Lung (tissue), 12 donors: ENCODE measurements around the gene ANKRD61. TPM values are rescaled to one million over a fixed set of nuclear protein-coding genes. Genes with fewer than 3 reads are reported as not detected.
"Not testable (repeated sequence)": the region's sequence is repeated elsewhere in the genome, so short reads cannot be mapped to it uniquely, and the experiment has no call there.

Source experiments
- ATAC-seq: fragments of 200-7000 bp; cut with Tn5 transposase; one replicate; pipeline ENCODE4 v1.9.1; 2020; ENCODE audit warnings: moderate number of reproducible peaks; ENCODE audit not compliant: insufficient read depth, low FRiP score
- DNase-seq, 3 donors: peaks; one replicate each; pipeline ENCODE4 v3.0.0-alpha.2; 2013 to 2017
- H3K27ac ChIP-seq, 2 donors: one replicate each; pipeline ENCODE4 v1.5.1; 2013; ENCODE audit warnings: mild to moderate bottlenecking in 2 of 2, moderate library complexity in 2 of 2, control low read depth in 1 of 2, inconsistent platforms in 1 of 2, low read depth in 1 of 2, low read length in 1 of 2
- H3K27me3 ChIP-seq, 3 donors: one replicate each; pipeline ENCODE4 v1.5.1; 2013; ENCODE audit warnings: low read length in 2 of 3; ENCODE audit not compliant: control insufficient read depth in 3 of 3, insufficient read depth in 3 of 3
- H3K36me3 ChIP-seq, 4 donors: one replicate each; pipeline ENCODE4 v1.5.1; 2013; ENCODE audit warnings: low read length in 4 of 4, mild to moderate bottlenecking in 1 of 4, moderate library complexity in 1 of 4; ENCODE audit not compliant: control insufficient read depth in 4 of 4, insufficient read depth in 4 of 4
- H3K4me1 ChIP-seq, 5 donors: one replicate each; pipeline ENCODE4 v1.5.1; 2013; ENCODE audit warnings: low read length in 5 of 5, mild to moderate bottlenecking in 2 of 5, moderate library complexity in 1 of 5; ENCODE audit not compliant: control insufficient read depth in 5 of 5, insufficient read depth in 5 of 5
- H3K4me3 ChIP-seq: one replicate; pipeline ENCODE4 v1.5.1; 2013; ENCODE audit warnings: mild to moderate bottlenecking, control low read depth, moderate library complexity
- H3K9ac ChIP-seq, 2 donors: one replicate each; pipeline ENCODE4 v1.5.1; 2013; ENCODE audit warnings: low read length in 2 of 2, control low read depth in 1 of 2; ENCODE audit not compliant: insufficient read depth in 1 of 2
- H3K9me3 ChIP-seq, 4 donors: one replicate each; pipeline ENCODE4 v1.5.1; 2013; ENCODE audit warnings: low read length in 3 of 4, mild to moderate bottlenecking in 1 of 4, moderate library complexity in 1 of 4; ENCODE audit not compliant: control insufficient read depth in 4 of 4, insufficient read depth in 3 of 4
- WGBS, 2 donors: extraction: QIAGEN DNeasy Blood & Tissue Kit; methylation state at CpG; one replicate each; pipeline ENCODE4 v1.1.7; 2013; 5-methylcytosine and 5-hydroxymethylcytosine counted together
- polyA plus RNA-seq, 2 donors: library from polyadenylated mRNA; stranded (reverse); fragments of 200-250 nt; gene quantifications; one replicate each; pipeline ENCODE4 v1.2.1, GENCODE V29; 2013
- total RNA-seq, 2 donors: library from RNA; depleted of rRNA in 1 of 2; stranded (reverse); fragments of >200 nt in 1 of 2; gene quantifications; one replicate each; pipeline ENCODE4 v1.2.1, GENCODE V29; 2014 to 2021
- TF ChIP-seq, protein P1 (sequence below): IDR thresholded peaks from 2 replicates; pipeline ENCODE4 v1.5.1; 2012; ENCODE audit warnings: mild to moderate bottlenecking; ENCODE audit errors: control extremely low read depth, extremely low read depth
- donor health status: control.
- donor health status: control.
- donor health status: Bipolar disorder and iron deficiency.
- donor health status: healthy.
- donor health status: DM: yes; HTN: yes; CAD: no.

ANKRD61 gene
- total and polyA plus RNA-seq, 4 donors: 0.08 TPM; not detected in 3

DNA sequence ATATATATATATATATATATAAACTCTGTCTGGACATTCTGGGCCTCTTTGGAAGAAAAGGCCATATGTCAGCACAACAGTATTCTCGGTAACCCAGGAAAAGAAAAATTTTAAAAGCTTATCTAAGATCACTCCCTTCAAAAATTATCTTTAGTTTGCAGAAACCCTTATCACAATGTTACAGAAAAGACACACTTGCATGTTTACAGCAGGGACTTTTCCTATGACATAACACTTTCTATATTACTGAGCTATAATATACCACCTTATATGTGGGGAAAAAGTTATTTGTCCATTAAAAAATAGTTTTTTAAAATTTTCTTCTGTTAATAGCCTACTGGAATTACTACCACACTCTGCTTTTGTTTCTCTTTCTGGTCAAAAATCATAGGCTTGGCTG, 25.4 kb downstream of the ANKRD61 start:
- H3K27me3 ChIP-seq: no peaks in the 10 kb centered on the region
- 52 to 53% methylated on average over 1 of the region's 1 CpG for WGBS, 2 donors
- no peak overlapping the region for H3K4me3 ChIP-seq
- H3K27ac ChIP-seq: no peak overlapping the region
- TF ChIP-seq, protein P1, sequence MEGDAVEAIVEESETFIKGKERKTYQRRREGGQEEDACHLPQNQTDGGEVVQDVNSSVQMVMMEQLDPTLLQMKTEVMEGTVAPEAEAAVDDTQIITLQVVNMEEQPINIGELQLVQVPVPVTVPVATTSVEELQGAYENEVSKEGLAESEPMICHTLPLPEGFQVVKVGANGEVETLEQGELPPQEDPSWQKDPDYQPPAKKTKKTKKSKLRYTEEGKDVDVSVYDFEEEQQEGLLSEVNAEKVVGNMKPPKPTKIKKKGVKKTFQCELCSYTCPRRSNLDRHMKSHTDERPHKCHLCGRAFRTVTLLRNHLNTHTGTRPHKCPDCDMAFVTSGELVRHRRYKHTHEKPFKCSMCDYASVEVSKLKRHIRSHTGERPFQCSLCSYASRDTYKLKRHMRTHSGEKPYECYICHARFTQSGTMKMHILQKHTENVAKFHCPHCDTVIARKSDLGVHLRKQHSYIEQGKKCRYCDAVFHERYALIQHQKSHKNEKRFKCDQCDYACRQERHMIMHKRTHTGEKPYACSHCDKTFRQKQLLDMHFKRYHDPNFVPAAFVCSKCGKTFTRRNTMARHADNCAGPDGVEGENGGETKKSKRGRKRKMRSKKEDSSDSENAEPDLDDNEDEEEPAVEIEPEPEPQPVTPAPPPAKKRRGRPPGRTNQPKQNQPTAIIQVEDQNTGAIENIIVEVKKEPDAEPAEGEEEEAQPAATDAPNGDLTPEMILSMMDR: no peak
- H3K4me1 ChIP-seq: peaks cover 0 to 13% (median 7%) of the 10 kb centered on the region in 5 donors
- no peak for ATAC-seq
- peaks cover 0 to 5% (median 2%) of the 10 kb centered on the region in 4 donors for H3K36me3 ChIP-seq
- H3K9ac ChIP-seq: no peak overlapping the region
- DNase-seq: no peak
- no peaks in the 10 kb centered on the region for H3K9me3 ChIP-seq

DNA sequence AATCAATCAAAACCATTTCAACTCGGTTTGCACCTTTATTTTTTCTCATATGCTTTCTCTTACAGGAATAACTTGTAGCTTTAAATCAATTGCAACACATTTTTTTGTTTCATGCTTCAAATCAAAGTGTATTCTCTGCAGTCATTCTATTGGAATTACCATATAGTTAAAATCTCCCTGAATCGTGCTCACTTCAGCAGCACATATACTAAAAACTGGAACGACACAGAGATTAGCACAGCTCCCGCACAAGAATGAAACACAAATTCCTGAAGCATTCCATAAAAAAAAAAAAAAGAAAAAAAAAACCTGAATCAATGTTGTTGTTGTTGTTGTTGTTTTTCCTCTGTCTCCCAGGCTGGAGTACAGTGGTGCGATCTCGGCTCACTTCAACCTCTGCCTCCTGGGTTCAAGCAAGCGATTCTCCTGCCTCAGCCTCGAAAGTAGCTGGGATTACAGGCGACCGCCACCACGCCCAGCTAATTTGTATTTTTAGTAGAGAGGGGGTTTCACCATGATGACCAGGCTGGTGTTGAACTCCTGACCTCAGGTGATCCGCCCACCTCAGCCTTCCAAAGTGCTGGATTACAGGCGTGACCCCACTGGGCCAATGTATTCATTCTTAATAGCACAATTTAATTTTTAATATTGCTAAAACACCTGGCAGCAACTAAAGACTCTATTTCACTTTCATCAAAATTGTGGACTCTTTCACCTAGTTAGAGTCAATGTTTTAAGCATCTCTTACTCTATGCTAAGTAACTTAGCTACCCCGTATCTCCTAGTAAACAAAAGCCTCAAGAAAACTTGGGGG, 26.3 kb downstream of the ANKRD61 start:
- no peaks in the 10 kb centered on the region for H3K9me3 ChIP-seq
- no peak overlapping the region for H3K4me3 ChIP-seq
- H3K9ac ChIP-seq: no peak overlapping the region
- peak overlapping the region in 1 of 2 donors; percentile 53 for H3K27ac ChIP-seq
- TF ChIP-seq, protein P1: no peak
- H3K4me1 ChIP-seq: peaks cover 0 to 13% (median 7%) of the 10 kb centered on the region in 5 donors
- no peak for ATAC-seq
- no peak for DNase-seq
- WGBS, 2 donors: 67 to 84% methylated on average over 14 of the region's 14 CpGs
- H3K27me3 ChIP-seq: no peaks in the 10 kb centered on the region
- peaks cover 0 to 5% (median 2%) of the 10 kb centered on the region in 4 donors for H3K36me3 ChIP-seq

DNA sequence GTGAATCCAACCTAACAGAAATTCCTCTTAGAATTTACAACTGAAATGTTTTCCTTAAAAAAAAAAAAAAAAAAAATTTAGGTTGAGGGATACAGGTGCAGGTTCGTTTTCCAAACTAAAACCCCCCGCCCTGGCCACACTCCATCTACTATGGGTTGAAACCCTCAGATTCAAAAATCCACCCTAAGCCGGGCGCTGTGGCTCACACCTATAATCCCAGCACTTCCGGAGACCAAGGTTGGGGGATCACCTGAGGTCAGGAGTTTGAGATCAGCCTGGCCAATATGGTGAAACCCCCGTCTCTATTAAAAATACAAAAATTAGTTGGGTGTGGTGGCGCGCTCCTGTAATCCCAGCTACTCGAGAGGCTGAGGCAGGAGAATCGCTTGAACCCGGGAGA, 28.8 kb downstream of the ANKRD61 start:
- ATAC-seq, H3K4me3 ChIP-seq, H3K9me3 ChIP-seq, H3K36me3 ChIP-seq, DNase-seq, H3K27ac ChIP-seq, H3K9ac ChIP-seq, H3K27me3 ChIP-seq: not testable (repeated sequence)
- H3K4me1 ChIP-seq: peaks cover 0 to 13% (median 7%) of the 10 kb centered on the region in 5 donors
- 88 to 98% methylated on average over 11 of the region's 11 CpGs for WGBS, 2 donors

DNA sequence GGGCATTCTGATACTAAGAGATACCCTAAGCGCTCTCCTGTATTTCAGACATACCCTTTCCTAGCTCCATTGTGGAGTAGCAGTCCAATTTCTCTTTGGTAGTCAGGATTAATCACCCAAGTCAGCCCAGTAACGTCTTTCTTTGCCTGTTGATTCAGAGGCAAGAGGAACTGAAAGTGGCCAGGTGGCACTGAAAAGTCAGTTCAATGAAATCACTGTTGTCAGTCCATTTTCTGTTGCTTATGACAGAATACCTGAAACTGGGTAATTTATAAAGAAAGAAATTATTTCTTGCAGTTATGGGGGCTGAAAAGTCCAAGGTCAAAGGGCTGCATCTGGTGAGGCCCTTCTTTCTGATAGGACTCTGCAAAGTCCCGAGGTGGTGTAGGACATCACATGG, 40.2 kb downstream of the ANKRD61 start:
- Histone ChIP-seq H3K9ac (no peak overlapping the region), H3K36me3 (no peaks in the 10 kb centered on the region), H3K9me3 (no peaks in the 10 kb centered on the region), H3K27me3 (no peaks in the 10 kb centered on the region), H3K4me3 (no peak overlapping the region), H3K27ac (no peak overlapping the region), H3K4me1 (no peaks in the 10 kb centered on the region)
- ATAC-seq (no peak), DNase-seq (no peak)
- TF ChIP-seq, protein P1: no peak
- WGBS, 2 donors: 78 to 87% methylated on average over 3 of the region's 3 CpGs
